NCI-H2196 (cell line): ENCODE measurements around the gene KLLN.
"Not testable (repeated sequence)": the region's sequence is repeated elsewhere in the genome, so short reads cannot be mapped to it uniquely, and the experiment has no call there.

ENCODE experiments used
- DNase-seq: peaks from one replicate; lab custom pipeline; 2025; ENCODE audit not compliant: unreplicated experiment; lab: John Stamatoyannopoulos, UW

The KLLN gene, protein sequence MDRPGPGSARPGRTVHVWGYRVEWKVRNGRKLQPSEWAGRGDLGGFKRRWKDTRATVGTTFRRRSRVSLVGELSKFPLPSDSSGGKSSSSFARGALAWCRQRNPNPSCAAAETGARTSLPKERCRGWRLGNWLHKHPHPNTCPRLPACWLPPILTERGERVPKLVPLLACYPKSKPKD

DNA sequence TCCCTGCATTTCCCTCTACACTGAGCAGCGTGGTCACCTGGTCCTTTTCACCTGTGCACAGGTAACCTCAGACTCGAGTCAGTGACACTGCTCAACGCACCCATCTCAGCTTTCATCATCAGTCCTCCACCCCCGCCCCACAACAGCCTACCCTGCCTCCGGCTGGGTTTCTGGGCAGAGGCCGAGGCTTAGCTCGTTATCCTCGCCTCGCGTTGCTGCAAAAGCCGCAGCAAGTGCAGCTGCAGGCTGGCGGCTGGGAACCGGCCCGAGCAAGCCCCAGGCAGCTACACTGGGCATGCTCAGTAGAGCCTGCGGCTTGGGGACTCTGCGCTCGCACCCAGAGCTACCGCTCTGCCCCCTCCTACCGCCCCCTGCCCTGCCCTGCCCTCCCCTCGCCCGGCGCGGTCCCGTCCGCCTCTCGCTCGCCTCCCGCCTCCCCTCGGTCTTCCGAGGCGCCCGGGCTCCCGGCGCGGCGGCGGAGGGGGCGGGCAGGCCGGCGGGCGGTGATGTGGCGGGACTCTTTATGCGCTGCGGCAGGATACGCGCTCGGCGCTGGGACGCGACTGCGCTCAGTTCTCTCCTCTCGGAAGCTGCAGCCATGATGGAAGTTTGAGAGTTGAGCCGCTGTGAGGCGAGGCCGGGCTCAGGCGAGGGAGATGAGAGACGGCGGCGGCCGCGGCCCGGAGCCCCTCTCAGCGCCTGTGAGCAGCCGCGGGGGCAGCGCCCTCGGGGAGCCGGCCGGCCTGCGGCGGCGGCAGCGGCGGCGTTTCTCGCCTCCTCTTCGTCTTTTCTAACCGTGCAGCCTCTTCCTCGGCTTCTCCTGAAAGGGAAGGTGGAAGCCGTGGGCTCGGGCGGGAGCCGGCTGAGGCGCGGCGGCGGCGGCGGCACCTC lies at the start of gene KLLN, which contains the start of gene PTEN:
TSS of gene KLLN (minus strand) at position 481 of the 891 bp plus-strand sequence. CDS start 1,046 bp downstream, outside the sequence.
TSS of gene PTEN (plus strand) at position 573 of the 891 bp plus-strand sequence. CDS start 845 bp downstream, outside the sequence.
- peak; percentile 74 for DNase-seq

DNA sequence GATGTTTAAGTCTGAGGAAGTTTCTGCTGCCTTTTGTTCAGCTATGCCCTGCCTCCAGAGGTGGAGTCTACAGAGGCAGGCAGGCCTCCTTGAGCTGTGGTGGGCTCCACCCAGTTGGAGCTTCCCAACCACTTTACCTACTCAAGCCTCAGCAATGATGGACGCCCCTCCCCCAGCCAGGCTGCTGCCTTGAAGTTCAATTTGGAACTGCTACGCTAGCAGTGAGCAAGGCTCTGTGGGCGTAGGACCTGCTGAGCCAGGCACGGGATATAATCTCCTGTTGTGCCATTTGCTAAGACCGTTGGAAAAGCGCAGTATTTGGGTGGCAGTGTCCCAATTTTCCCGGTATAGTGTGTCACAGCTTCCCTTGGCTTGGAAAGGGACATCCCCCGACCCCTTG lies 40.1 kb upstream of the KLLN start:
- DNase-seq: not testable (repeated sequence)

DNA sequence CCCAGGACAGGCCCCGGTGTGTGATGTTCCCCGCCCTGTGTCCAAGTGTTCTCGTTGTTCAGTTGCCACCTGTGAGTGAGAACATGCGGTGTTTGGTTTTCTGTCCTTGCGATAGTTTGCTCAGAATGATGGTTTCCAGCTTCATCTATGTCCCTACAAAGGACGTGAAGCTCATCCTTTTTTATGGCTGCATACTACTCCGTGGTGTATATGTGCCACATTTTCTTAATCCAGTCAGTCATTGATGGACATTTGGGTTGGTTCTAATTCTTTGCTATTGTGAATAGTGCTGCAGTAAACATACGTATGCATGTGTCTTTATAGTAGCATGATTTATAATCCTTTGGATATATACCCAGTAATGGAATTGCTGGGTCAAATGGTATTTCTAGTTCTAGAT lies 34.6 kb upstream of the KLLN start:
- DNase-seq: not testable (repeated sequence)

GRCh38 chr10:87896216-87896615 lies 32.9 kb upstream of the KLLN start:
- DNase-seq: no peak

DNA sequence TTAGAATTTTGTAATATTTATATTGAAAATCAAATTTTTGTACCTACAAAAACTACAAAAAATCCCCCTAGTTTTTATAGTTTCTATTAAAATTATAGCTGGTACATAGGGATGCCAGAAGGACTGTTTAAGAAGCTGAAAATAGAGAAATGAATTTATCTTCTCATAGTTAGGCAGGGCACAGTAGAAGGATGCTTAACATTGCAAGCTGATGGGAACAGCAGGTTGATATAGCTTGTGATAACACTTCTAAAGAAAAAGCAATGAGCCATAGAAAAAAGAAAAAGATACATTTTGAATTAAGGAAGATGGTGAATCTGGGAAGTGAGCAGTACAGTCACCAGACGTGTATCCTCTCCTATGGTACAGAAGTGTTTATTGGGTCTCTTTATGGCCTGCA lies 32.1 kb upstream of the KLLN start:
- DNase-seq: no peak

GRCh38 chr10:87887548-87888289 lies 24.4 kb upstream of the KLLN start:
- no peak for DNase-seq

DNA sequence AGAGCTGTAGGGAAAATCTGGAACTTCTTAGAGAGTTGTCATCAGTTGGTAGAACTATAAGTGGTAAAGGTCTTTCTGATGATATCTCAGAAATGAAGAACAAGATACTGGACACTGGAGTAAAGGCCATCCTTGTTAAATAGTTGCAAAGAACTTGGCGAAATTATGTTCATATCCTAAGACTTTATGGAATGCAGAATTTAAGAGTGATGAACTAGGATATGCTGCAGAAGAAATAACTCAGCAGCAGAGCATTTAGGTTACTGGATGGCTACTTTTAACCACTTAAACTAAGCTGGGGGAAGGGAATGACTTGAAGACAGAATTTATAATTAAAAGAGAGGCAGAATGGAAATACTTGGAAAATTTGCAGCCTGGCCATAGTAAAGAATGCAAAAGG lies 23.8 kb upstream of the KLLN start:
- DNase-seq: no peak

GRCh38 chr10:87886635-87887034 lies 23.3 kb upstream of the KLLN start:
- DNase-seq: no peak

- DNase-seq: no peak
These were observed 19.4 kb upstream of the KLLN start for GRCh38 chr10:87882555-87883294.

GRCh38 chr10:87881373-87882059 lies 18.2 kb upstream of the KLLN start:
- DNase-seq: not testable (repeated sequence)

DNA sequence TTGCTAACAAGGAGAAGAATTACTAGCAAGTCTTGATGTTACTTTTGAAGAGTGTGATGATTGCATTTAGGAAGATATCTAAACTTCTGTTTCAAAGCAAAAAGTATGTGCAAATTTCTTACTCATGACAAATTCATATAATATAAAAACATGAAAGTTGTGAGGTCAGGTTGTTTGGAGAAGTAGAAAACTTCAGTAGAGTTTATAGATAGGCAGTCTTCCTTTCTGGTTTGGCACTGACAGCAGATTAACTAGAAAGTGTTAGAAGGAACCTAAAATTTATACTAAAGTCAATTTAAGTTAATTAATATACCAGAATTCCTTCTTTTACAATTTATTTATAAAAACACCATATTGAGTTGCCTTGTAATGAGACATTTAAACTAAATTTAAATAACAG lies 17.0 kb upstream of the KLLN start:
- no peak for DNase-seq

- DNase-seq: no peak
These were observed 15.5 kb upstream of the KLLN start for GRCh38 chr10:87878664-87879459.

GRCh38 chr10:87875929-87876571 lies 12.7 kb upstream of the KLLN start:
- DNase-seq: no peak

GRCh38 chr10:87873656-87874055 lies 10.3 kb upstream of the KLLN start:
- DNase-seq: no peak

DNA sequence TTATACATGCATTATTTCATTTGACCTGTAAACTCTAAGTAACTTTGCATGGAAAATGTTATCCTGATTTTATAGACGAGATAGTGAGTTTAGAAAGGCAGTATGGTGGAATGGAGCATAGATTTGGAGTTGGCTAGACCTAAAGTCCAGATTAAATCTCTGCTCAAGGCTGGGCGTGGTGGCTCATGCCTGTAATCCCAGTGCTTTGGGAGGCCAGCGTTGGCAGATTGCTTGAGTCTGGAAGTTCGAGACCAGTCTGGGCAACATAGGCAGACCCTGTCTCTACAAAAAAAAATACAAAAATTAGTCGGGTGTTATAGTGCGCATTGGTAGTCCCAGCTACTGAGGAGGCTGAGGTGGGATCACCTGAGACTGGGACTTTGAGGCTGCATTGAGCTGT lies 9.5 kb upstream of the KLLN start:
- no peak for DNase-seq

- no peak for DNase-seq
These were observed 6.6 kb upstream of the KLLN start for GRCh38 chr10:87869773-87870551.

GRCh38 chr10:87869139-87869538 lies 5.8 kb upstream of the KLLN start:
- not testable (repeated sequence) for DNase-seq

GRCh38 chr10:87868277-87868676 lies 4.9 kb upstream of the KLLN start:
- no peak for DNase-seq
